Kidney (tissue), 14 donors: ENCODE data around the gene ACKR2. TPM values are rescaled to one million over a fixed set of nuclear protein-coding genes. Genes with fewer than 3 reads are reported as not detected.
A peak's percentile ranks its signal among the peaks of the same experiment; 100 is the strongest.

Experiments used
- DNase-seq, 5 donors: peaks; one replicate each; pipeline ENCODE4 v3.0.0-alpha.2; 2013 to 2020
- FAIRE-seq: peaks from 2 replicates; lab custom pipeline; 2012; peaks lifted over from hg19 to GRCh38; lab: Jason Lieb, UNC
- H3K27ac ChIP-seq, 2 donors: one replicate each; pipeline ENCODE4 v1.7.0; 2013; ENCODE audit warnings: low read depth in 2 of 2, low read length in 2 of 2, inconsistent platforms in 1 of 2
- H3K27me3 ChIP-seq: one replicate; pipeline ENCODE4 v1.7.1; 2013; ENCODE audit warnings: low read length, inconsistent platforms; ENCODE audit not compliant: control insufficient read depth, insufficient read depth
- H3K36me3 ChIP-seq, 3 donors: one replicate each; pipeline versions ENCODE4 v1.7.0 to v1.7.1; 2013; ENCODE audit warnings: low read length in 3 of 3, control low read depth in 1 of 3, inconsistent platforms in 1 of 3; ENCODE audit not compliant: insufficient read depth in 3 of 3, control insufficient read depth in 2 of 3
- H3K4me1 ChIP-seq, 3 donors: one replicate each; pipeline versions ENCODE4 v1.7.0 to v1.7.1; 2013; ENCODE audit warnings: low read length in 3 of 3, inconsistent platforms in 1 of 3, low read depth in 1 of 3; ENCODE audit not compliant: control insufficient read depth in 2 of 3, insufficient read depth in 2 of 3
- H3K4me3 ChIP-seq, 3 donors: one replicate each; pipeline versions ENCODE4 v1.7.0 to v1.8.1; 2013; ENCODE audit warnings: low read length in 3 of 3, control low read depth in 1 of 3, inconsistent platforms in 1 of 3
- H3K9ac ChIP-seq, 3 donors: one replicate each; pipeline versions ENCODE4 v1.7.0 to v1.7.1; 2013; ENCODE audit warnings: low read length in 3 of 3, control low read depth in 1 of 3, inconsistent platforms in 1 of 3
- H3K9me3 ChIP-seq, 3 donors: one replicate each; pipeline versions ENCODE4 v1.7.0 to v1.7.1; 2013; ENCODE audit warnings: low read length in 3 of 3, control low read depth in 1 of 3, inconsistent platforms in 1 of 3; ENCODE audit not compliant: control insufficient read depth in 2 of 3, insufficient read depth in 1 of 3
- intact Hi-C: fragments of 100-400 bp; cut with DNase I; formaldehyde crosslinking; loops from one replicate; pipeline ENCODE4 v1.11.1; 2022
- polyA plus RNA-seq: library from polyadenylated mRNA; stranded (reverse); fragments of 350-450 nt; fragmentation: Illumina TruSeq; extraction: RNeasy Lipid Tissue Mini Kit (QIAGEN cat#74804); gene quantifications from one replicate; pipeline ENCODE4 v1.2.3, GENCODE V29; 2014; ENCODE audit warnings: low read depth, low replicate concordance; ENCODE audit not compliant: insufficient read depth
- total RNA-seq: library from RNA; stranded (reverse); fragmentation: NEBNext Ultra II Directional; extraction: Animal tissue kit (Norgen Biotek cat#: 25700); gene quantifications from one replicate; pipeline ENCODE4 v1.2.1, GENCODE V29; 2021
- TF ChIP-seq, protein P1 (sequence below): IDR thresholded peaks from 3 replicates; pipeline ENCODE4 v1.5.1; 2012; ENCODE audit warnings: mild to moderate bottlenecking, moderate library complexity, borderline replicate concordance; ENCODE audit not compliant: insufficient read depth; ENCODE audit errors: extremely low read depth
- donor health status: control.
- donor health status: control.
- donor health status: control.
- donor health status: control.
- donor health status: control.
- donor health status: DM: yes; HTN: yes; CAD: no.
- donor health status: Normal renal cell carcinoma (clear cell type).

The ACKR2 gene
- total and polyA plus RNA-seq, 2 donors from 2014 or later = 0.86 to 8.9 TPM

GRCh38 chr3:42886294-42886822 lies 77.1 kb downstream of the ACKR2 start:
- Histone ChIP-seq H3K9ac (no peak overlapping the region), H3K27ac (no peak overlapping the region), H3K9me3 (no peaks in the 10 kb centered on the region), H3K27me3 (no peaks in the 10 kb centered on the region), H3K4me1 (no peaks in the 10 kb centered on the region), H3K36me3 (no peaks in the 10 kb centered on the region), H3K4me3 (no peak overlapping the region)
- intact Hi-C loops = no loop called here
- no peak for DNase-seq
- TF ChIP-seq, protein P1, sequence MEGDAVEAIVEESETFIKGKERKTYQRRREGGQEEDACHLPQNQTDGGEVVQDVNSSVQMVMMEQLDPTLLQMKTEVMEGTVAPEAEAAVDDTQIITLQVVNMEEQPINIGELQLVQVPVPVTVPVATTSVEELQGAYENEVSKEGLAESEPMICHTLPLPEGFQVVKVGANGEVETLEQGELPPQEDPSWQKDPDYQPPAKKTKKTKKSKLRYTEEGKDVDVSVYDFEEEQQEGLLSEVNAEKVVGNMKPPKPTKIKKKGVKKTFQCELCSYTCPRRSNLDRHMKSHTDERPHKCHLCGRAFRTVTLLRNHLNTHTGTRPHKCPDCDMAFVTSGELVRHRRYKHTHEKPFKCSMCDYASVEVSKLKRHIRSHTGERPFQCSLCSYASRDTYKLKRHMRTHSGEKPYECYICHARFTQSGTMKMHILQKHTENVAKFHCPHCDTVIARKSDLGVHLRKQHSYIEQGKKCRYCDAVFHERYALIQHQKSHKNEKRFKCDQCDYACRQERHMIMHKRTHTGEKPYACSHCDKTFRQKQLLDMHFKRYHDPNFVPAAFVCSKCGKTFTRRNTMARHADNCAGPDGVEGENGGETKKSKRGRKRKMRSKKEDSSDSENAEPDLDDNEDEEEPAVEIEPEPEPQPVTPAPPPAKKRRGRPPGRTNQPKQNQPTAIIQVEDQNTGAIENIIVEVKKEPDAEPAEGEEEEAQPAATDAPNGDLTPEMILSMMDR = no peak
- FAIRE-seq = no peak

- no peak for DNase-seq
- intact Hi-C loops = no loop called here
- H3K4me3 ChIP-seq = no peak overlapping the region
- no peaks in the 10 kb centered on the region for H3K27me3 ChIP-seq
- TF ChIP-seq, protein P1 = no peak
- H3K9me3 ChIP-seq = no peaks in the 10 kb centered on the region
- H3K27ac ChIP-seq = no peak overlapping the region
- H3K4me1 ChIP-seq = no peaks in the 10 kb centered on the region
- FAIRE-seq = no peak
- H3K9ac ChIP-seq = no peak overlapping the region
- no peaks in the 10 kb centered on the region for H3K36me3 ChIP-seq
Observed at GRCh38 chr3:42887084-42887483, 77.8 kb downstream of the ACKR2 start.

DNA sequence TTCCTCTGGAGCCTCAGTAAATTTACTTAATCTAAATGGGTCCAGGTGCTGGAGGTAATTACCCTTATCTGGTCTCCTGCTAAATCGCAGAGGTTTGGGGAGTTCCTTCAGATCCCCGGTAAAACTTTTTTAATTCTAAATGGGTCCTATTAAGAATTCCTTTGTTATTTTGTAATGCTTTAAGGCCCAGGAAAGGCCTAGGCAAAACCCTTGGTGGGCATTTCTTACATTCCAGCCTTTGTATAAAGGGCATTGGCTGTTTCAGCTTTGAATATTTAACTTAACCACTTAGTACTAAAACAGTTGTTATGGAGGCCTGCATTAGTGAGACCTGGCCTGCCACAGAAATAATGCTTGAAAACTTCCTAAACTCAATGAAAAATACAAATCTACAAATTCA lies 81.8 kb downstream of the ACKR2 start:
- no peak overlapping the region for H3K9ac ChIP-seq
- H3K36me3 ChIP-seq = no peaks in the 10 kb centered on the region
- no peaks in the 10 kb centered on the region for H3K9me3 ChIP-seq
- TF ChIP-seq, protein P1 = no peak
- H3K4me1 ChIP-seq = no peaks in the 10 kb centered on the region
- no peaks in the 10 kb centered on the region for H3K27me3 ChIP-seq
- intact Hi-C loops = no loop called here
- no peak overlapping the region for H3K27ac ChIP-seq
- no peak overlapping the region for H3K4me3 ChIP-seq
- DNase-seq = peak in 3 of 5 donors; percentile 18 to 56 (median 48)
- FAIRE-seq = no peak

DNA sequence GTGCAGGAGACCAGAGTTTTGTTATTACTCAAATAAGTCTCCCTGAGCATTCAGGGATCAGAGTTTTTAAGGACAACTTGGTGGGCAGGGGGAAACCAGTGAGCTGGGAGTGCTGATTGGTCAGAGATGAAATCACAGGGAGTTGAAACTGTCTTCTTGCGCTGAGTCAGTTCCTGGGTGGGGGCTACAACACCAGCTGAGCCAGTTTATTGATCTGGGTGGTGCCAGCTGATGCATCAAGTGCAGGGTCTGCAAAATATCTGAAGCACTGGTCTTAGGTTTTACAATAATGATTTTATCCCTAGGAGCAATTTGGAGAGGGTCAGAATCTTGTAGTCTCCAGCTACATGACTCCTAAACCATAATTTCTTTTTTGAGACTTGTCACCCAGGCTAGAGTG lies 82.9 kb downstream of the ACKR2 start:
- no peak overlapping the region for H3K4me3 ChIP-seq
- DNase-seq = no peak
- H3K9ac ChIP-seq = no peak overlapping the region
- H3K27ac ChIP-seq = no peak overlapping the region
- H3K27me3 ChIP-seq = no peaks in the 10 kb centered on the region
- no peaks in the 10 kb centered on the region for H3K4me1 ChIP-seq
- no peaks in the 10 kb centered on the region for H3K9me3 ChIP-seq
- no peaks in the 10 kb centered on the region for H3K36me3 ChIP-seq
- no peak for FAIRE-seq
- intact Hi-C loops = no loop called here
- TF ChIP-seq, protein P1 = no peak
